Trophoblast cell (in vitro differentiated cells and primary cell): ENCODE measurements around the gene COQ10B.
"Not testable (repeated sequence)": the region's sequence is repeated elsewhere in the genome, so short reads cannot be mapped to it uniquely, and the experiment has no call there.

Experiments used
- DNase-seq, 2 donors: peaks; one replicate each; pipeline ENCODE4 v3.0.0-alpha.2; 2016
- H2AFZ ChIP-seq: 2 replicates; pipeline ENCODE4 v1.6.1; 2013; ENCODE audit warnings: low read length, moderate library complexity, mild to moderate bottlenecking; ENCODE audit not compliant: insufficient read depth, poor library complexity
- H2AK5ac ChIP-seq: 2 replicates; pipeline ENCODE4 v1.6.1; 2013; ENCODE audit warnings: mild to moderate bottlenecking, low read length
- H2BK120ac ChIP-seq: 2 replicates; pipeline ENCODE4 v1.6.1; 2013; ENCODE audit warnings: low read length, mild to moderate bottlenecking, moderate library complexity; ENCODE audit not compliant: insufficient read depth, poor library complexity
- H2BK12ac ChIP-seq: 2 replicates; pipeline ENCODE4 v1.6.1; 2013; ENCODE audit warnings: mild to moderate bottlenecking, low read length, moderate library complexity
- H2BK5ac ChIP-seq: 2 replicates; pipeline ENCODE4 v1.6.1; 2013; ENCODE audit warnings: low read length, low read depth, moderate library complexity, mild to moderate bottlenecking; ENCODE audit not compliant: poor library complexity
- H3K14ac ChIP-seq: 2 replicates; pipeline ENCODE4 v1.6.1; 2013; ENCODE audit warnings: mild to moderate bottlenecking, low read length
- H3K18ac ChIP-seq: 2 replicates; pipeline ENCODE4 v1.6.1; 2013; ENCODE audit warnings: mild to moderate bottlenecking, low read length
- H3K23ac ChIP-seq: 2 replicates; pipeline ENCODE4 v1.6.1; 2013; ENCODE audit warnings: low read length
- H3K27ac ChIP-seq: 2 replicates; pipeline ENCODE4 v1.5.1; 2013; ENCODE audit warnings: low read depth, mild to moderate bottlenecking, inconsistent platforms, low read length, moderate library complexity
- H3K27me3 ChIP-seq: 2 replicates; pipeline ENCODE4 v1.6.1; 2013; ENCODE audit warnings: inconsistent platforms, mild to moderate bottlenecking, low read length, moderate library complexity; ENCODE audit not compliant: insufficient read depth
- H3K36me3 ChIP-seq, 2 experiments: 1 replicate in 1 of 2; 2 replicates in 1 of 2; pipeline ENCODE4 v1.6.1; 2013; ENCODE audit warnings: low read length in 2 of 2, mild to moderate bottlenecking in 2 of 2, moderate library complexity in 1 of 2; ENCODE audit not compliant: insufficient read depth in 2 of 2, control insufficient read depth in 1 of 2
- H3K4ac ChIP-seq: 2 replicates; pipeline ENCODE4 v1.6.1; 2013; ENCODE audit warnings: low read depth, mild to moderate bottlenecking, low read length, moderate library complexity
- H3K4me1 ChIP-seq, 2 experiments: 1 replicate in 1 of 2; 2 replicates in 1 of 2; pipeline ENCODE4 v1.6.1; 2013; ENCODE audit warnings: low read length in 2 of 2, mild to moderate bottlenecking in 2 of 2, moderate library complexity in 1 of 2; ENCODE audit not compliant: insufficient read depth in 2 of 2, control insufficient read depth in 1 of 2
- H3K4me2 ChIP-seq: 2 replicates; pipeline ENCODE4 v1.6.1; 2013; ENCODE audit warnings: inconsistent platforms, mild to moderate bottlenecking, low read length, moderate library complexity
- H3K4me3 ChIP-seq: 2 replicates; pipeline ENCODE4 v1.5.1; 2013; ENCODE audit warnings: mild to moderate bottlenecking, low read depth, low read length, inconsistent platforms
- H3K79me1 ChIP-seq: one replicate; pipeline ENCODE4 v1.6.1; 2013; ENCODE audit warnings: low read length
- H3K79me2 ChIP-seq: 2 replicates; pipeline ENCODE4 v1.6.1; 2013; ENCODE audit warnings: low read length, mild to moderate bottlenecking; ENCODE audit not compliant: control insufficient read depth, insufficient read depth, poor library complexity
- H3K9ac ChIP-seq: 2 replicates; pipeline ENCODE4 v1.6.1; 2013; ENCODE audit warnings: mild to moderate bottlenecking, low read length
- H3K9me3 ChIP-seq: 2 replicates; pipeline ENCODE4 v1.6.1; 2013; ENCODE audit warnings: low read depth, mild to moderate bottlenecking, control low read depth, inconsistent platforms, low read length; ENCODE audit not compliant: insufficient read depth
- H4K12ac ChIP-seq: 2 replicates; pipeline ENCODE4 v1.6.1; 2013; ENCODE audit warnings: low read depth, mild to moderate bottlenecking, low read length, moderate library complexity
- H4K8ac ChIP-seq: 2 replicates; pipeline ENCODE4 v1.6.1; 2013; ENCODE audit warnings: low read depth, mild to moderate bottlenecking, low read length, moderate library complexity
- H4K91ac ChIP-seq: one replicate; pipeline ENCODE4 v1.6.1; 2013; ENCODE audit warnings: low read depth, mild to moderate bottlenecking, low read length, moderate library complexity
- WGBS: extraction: QIAGEN DNeasy Blood & Tissue Kit; methylation state at CpG from one replicate; pipeline ENCODE4 v1.1.7; 2013; ENCODE audit warnings: missing lambda C conversion rate; ENCODE audit not compliant: insufficient read length, insufficient coverage; ENCODE audit errors: extremely low coverage; 5-methylcytosine and 5-hydroxymethylcytosine counted together

COQ10B gene

DNA sequence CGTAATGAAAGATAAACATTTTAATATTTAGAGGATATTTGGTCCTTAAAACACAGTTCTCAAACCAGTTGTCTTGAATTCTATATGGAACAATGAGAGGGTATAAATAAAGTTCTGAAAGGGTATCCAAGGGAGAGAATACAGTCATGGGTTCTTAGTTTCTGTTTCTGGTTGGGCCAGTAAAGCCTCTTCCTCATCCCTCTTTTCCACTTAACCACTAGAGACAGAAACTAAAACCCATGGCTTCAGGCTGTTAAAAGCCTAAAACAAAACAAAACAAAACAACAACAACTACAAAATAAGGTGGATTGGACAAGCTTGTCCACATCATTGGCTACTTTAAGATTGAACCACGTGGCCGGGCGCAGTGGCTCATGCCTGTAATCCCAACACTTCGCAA is 18.8 kb downstream of the COQ10B start:
- Histone ChIP-seq H3K9ac (no peak overlapping the region), H3K9me3 (no peaks in the 10 kb centered on the region), H4K8ac (no peak overlapping the region), H2BK12ac (no peak overlapping the region), H3K23ac (no peak overlapping the region), H2BK120ac (no peak overlapping the region), H2AFZ (no peak overlapping the region), H3K4ac (no peak overlapping the region), H3K27me3 (no peaks in the 10 kb centered on the region), H3K4me1 (no peaks in the 10 kb centered on the region), H3K27ac (no peak overlapping the region), H2BK5ac (no peak overlapping the region), H3K4me3 (no peak overlapping the region), H4K12ac (no peak overlapping the region), H3K4me2 (no peak overlapping the region), H4K91ac (no peak overlapping the region), H2AK5ac (no peak overlapping the region), H3K79me2 (no peaks in the 10 kb centered on the region), H3K36me3 (peaks cover 39 to 40% of the 10 kb centered on the region in 2 experiments), H3K79me1 (no peaks in the 10 kb centered on the region), H3K18ac (no peak overlapping the region), H3K14ac (no peak overlapping the region)
- WGBS = no CpG with 5 or more reads among the region's 5 CpGs
- no peak for DNase-seq

DNA sequence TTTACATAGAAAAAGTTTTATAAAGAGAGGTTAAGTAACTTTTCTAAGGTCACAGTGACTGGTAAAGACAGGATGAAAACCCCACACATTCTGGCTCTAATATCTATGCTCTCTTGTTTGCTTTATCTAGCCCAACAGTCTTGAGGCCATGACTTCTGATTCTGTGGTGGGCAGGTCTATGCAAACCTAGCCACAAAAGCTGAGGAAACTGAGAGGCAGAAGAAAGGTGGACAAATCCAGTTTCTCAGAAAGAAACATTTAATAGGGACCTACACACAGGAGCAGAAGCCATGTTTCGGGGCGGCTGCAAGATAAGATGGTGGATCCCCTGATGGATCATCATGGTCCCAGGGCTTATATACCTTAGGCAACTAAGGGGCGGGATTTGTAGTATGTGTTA is 24.4 kb downstream of the COQ10B start:
- H2AFZ ChIP-seq = no peak overlapping the region
- H4K91ac ChIP-seq = no peak overlapping the region
- H3K23ac ChIP-seq = no peak overlapping the region
- H3K79me2 ChIP-seq = no peaks in the 10 kb centered on the region
- H3K4ac ChIP-seq = no peak overlapping the region
- no CpG with 5 or more reads among the region's 3 CpGs for WGBS
- H3K18ac ChIP-seq = no peak overlapping the region
- peaks cover 28 to 29% of the 10 kb centered on the region in 2 experiments for H3K36me3 ChIP-seq
- no peaks in the 10 kb centered on the region for H3K4me1 ChIP-seq
- no peak overlapping the region for H3K4me3 ChIP-seq
- no peak overlapping the region for H3K4me2 ChIP-seq
- no peak overlapping the region for H4K12ac ChIP-seq
- H4K8ac ChIP-seq = no peak overlapping the region
- peaks cover 3% of the 10 kb centered on the region for H3K9me3 ChIP-seq
- H3K27ac ChIP-seq = no peak overlapping the region
- H2AK5ac ChIP-seq = no peak overlapping the region
- no peak for DNase-seq
- H3K9ac ChIP-seq = no peak overlapping the region
- H3K27me3 ChIP-seq = no peaks in the 10 kb centered on the region
- H2BK12ac ChIP-seq = no peak overlapping the region
- no peaks in the 10 kb centered on the region for H3K79me1 ChIP-seq
- H2BK120ac ChIP-seq = no peak overlapping the region
- no peak overlapping the region for H3K14ac ChIP-seq
- no peak overlapping the region for H2BK5ac ChIP-seq

DNA sequence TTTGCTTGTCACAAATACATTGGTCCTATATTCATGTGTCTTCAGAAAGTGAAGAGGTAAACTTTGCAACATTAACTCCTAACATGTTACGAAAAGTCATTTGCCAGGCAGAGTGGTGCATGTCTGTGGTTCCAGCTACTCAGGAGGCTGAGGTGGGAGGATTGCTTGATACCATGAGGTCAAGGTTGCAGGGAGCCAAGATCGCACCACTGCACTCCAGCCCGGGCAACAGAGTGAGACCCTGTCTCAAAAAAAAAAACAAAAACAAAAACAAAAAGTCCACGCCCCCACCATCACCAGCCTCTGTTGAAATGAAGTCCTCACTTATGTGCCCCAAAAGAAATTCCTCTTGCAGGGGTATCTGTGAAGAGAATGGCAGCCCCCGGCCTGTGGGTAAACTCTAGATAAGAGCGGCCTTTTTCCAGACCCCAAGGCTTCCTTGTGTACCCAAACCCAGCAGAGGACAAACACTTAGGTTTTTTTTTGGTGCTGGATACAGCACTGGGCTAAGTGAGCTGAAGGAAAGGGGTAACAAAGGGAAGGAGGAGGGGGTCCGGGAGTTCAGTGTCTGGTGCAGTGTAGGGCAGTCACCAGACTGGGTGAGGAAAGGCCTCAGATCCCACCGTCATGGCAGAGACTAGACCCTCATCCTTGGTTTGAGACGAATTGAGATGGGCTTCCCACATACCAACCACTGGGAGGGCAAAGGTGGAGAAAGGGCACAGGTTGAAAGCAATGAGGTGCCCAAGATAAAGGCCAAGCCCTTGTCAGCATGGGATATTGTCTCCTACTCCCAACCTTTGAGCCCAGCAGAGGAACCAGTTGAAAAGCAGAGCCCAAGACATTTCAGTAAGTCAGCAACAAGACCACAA is 27.0 kb downstream of the COQ10B start:
- no peak overlapping the region for H3K27ac ChIP-seq
- H3K4ac ChIP-seq = no peak overlapping the region
- WGBS = no CpG with 5 or more reads among the region's 9 CpGs
- no peak for DNase-seq
- no peaks in the 10 kb centered on the region for H3K79me1 ChIP-seq
- H2BK120ac ChIP-seq = no peak overlapping the region
- no peak overlapping the region for H2AFZ ChIP-seq
- no peak overlapping the region for H3K9ac ChIP-seq
- no peak overlapping the region for H3K4me3 ChIP-seq
- H3K79me2 ChIP-seq = no peaks in the 10 kb centered on the region
- peaks cover 22% of the 10 kb centered on the region in 2 experiments for H3K36me3 ChIP-seq
- H3K18ac ChIP-seq = no peak overlapping the region
- peaks cover 5% of the 10 kb centered on the region for H3K9me3 ChIP-seq
- no peak overlapping the region for H2AK5ac ChIP-seq
- no peaks in the 10 kb centered on the region for H3K27me3 ChIP-seq
- no peak overlapping the region for H4K12ac ChIP-seq
- H4K8ac ChIP-seq = no peak overlapping the region
- no peak overlapping the region for H4K91ac ChIP-seq
- no peak overlapping the region for H3K4me2 ChIP-seq
- no peaks in the 10 kb centered on the region for H3K4me1 ChIP-seq
- no peak overlapping the region for H3K14ac ChIP-seq
- H2BK12ac ChIP-seq = no peak overlapping the region
- H3K23ac ChIP-seq = no peak overlapping the region
- no peak overlapping the region for H2BK5ac ChIP-seq

DNA sequence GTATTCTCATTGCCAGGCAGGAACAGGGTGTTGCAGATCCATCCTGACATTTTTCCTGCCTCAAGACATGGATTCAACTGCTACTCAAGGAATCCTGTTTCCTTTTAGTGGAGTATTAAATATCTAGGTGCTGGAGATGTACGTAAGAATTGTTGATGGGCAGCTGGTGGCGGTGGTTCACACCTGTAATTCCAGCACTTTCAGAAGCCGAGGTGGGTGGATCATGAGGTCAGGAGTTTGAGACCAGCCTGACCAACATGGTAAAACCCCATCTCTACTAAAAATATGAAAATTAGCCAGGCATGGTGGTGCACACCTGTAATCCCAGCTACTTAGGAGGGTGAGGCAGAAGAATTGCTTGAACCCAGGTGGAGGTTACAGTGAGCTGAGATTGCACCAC is 30.9 kb downstream of the COQ10B start:
- H3K4me3 ChIP-seq, H3K79me2 ChIP-seq, H2BK12ac ChIP-seq, H3K4ac ChIP-seq, H2BK5ac ChIP-seq, H3K79me1 ChIP-seq, H2BK120ac ChIP-seq, H2AFZ ChIP-seq, H3K9ac ChIP-seq, H2AK5ac ChIP-seq, H4K12ac ChIP-seq, H3K4me2 ChIP-seq, H4K91ac ChIP-seq, H3K23ac ChIP-seq, H3K27me3 ChIP-seq, H3K9me3 ChIP-seq, H3K14ac ChIP-seq, H3K4me1 ChIP-seq, DNase-seq, H4K8ac ChIP-seq, H3K27ac ChIP-seq, H3K18ac ChIP-seq: not testable (repeated sequence)
- no CpG with 5 or more reads among the region's 3 CpGs for WGBS
- H3K36me3 ChIP-seq = peaks cover 15 to 23% of the 10 kb centered on the region in 2 experiments
